Kasumi-1 (cell line): ENCODE measurements around the gene HIBADH.

Source experiments
- DNase-seq, 2 experiments: peaks; one replicate each; lab custom pipeline; 2025; lab: John Stamatoyannopoulos, UW

The HIBADH gene

GRCh38 chr7:27635728-27636127 is 27.0 kb downstream of the HIBADH start:
- DNase-seq: no peak

GRCh38 chr7:27634671-27635493 is 27.8 kb downstream of the HIBADH start:
- no peak for DNase-seq

- no peak for DNase-seq
These were observed 29.6 kb downstream of the HIBADH start for GRCh38 chr7:27633062-27633461.

- no peak for DNase-seq
These were observed 31.3 kb downstream of the HIBADH start for GRCh38 chr7:27631391-27631790.

- no peak for DNase-seq
These were observed 35.5 kb downstream of the HIBADH start for GRCh38 chr7:27627146-27627545.

GRCh38 chr7:27619492-27619891 is 43.2 kb downstream of the HIBADH start:
- no peak for DNase-seq

GRCh38 chr7:27617651-27618381 is 44.9 kb downstream of the HIBADH start:
- no peak for DNase-seq

GRCh38 chr7:27616914-27617548 is 45.7 kb downstream of the HIBADH start:
- no peak for DNase-seq

- DNase-seq: peak in 1 of 2 experiments; percentile 26
These were observed 46.5 kb downstream of the HIBADH start for GRCh38 chr7:27616186-27616491.

- peak in 1 of 2 experiments; percentile 30 for DNase-seq
These were observed 47.1 kb downstream of the HIBADH start for GRCh38 chr7:27615420-27616185.

- DNase-seq: no peak
These were observed 48.6 kb downstream of the HIBADH start for GRCh38 chr7:27614095-27614494.

- DNase-seq: no peak
These were observed 51.6 kb downstream of the HIBADH start for GRCh38 chr7:27611059-27611458.

- DNase-seq: no peak
These were observed 53.7 kb downstream of the HIBADH start for GRCh38 chr7:27608776-27609495.

GRCh38 chr7:27607210-27607606 is 55.5 kb downstream of the HIBADH start:
- DNase-seq: no peak

GRCh38 chr7:27606270-27607209 is 56.1 kb downstream of the HIBADH start:
- no peak for DNase-seq

- DNase-seq: peak; percentile 51 to 56
These were observed 56.9 kb downstream of the HIBADH start for GRCh38 chr7:27605689-27606269.

- DNase-seq: no peak
These were observed 57.4 kb downstream of the HIBADH start for GRCh38 chr7:27605283-27605682.

- no peak for DNase-seq
These were observed 58.9 kb downstream of the HIBADH start for GRCh38 chr7:27603813-27604212.

GRCh38 chr7:27602766-27603165 is 59.9 kb downstream of the HIBADH start:
- DNase-seq: no peak

- DNase-seq: no peak
These were observed 61.5 kb downstream of the HIBADH start for GRCh38 chr7:27601217-27601616.
